Measurements from ENCODE around the gene UNC80. TPM values are rescaled to one million over a fixed set of nuclear protein-coding genes. Genes with fewer than 3 reads are reported as not detected.

Gene UNC80
- total and polyA plus RNA-seq, 2 of the 4 experiments (the other 2 are of a cell fraction) = not detected

DNA sequence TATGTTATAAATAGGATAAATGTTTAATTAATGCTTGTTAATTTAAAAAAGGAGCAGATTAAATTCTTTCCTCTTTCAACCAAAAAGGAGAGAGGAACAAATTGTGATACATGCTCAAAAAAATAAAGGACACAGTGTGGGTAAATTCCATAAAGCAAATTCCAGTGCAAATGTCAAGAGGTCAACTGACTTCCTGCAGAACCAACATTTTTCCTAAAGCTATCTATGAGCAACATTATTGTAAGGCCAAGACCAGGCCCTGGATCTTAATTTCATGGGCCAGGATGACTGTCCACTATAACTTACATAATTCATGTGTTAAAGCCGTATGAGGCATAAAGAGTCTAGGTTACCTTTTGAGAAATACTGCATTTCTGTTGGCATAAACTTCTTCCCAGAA lies 136.9 kb downstream of the UNC80 start:
- in situ Hi-C loops (cut with MboI; ENCODE audit: low sequenced_read_pairs) (no loop called here), dilution Hi-C loops (cut with HindIII; ENCODE audit: low sequenced_read_pairs, unreplicated experiment) (no loop called here), intact Hi-C loops (cut with micrococcal nuclease) (no loop called here)
- no peak overlapping the region for H3K4me3 ChIP-seq (ENCODE audit: insufficient read depth, low read depth, low read length)
- CTCF ChIA-PET = no interaction called here
- H2AK5ac ChIP-seq (ENCODE audit: low read depth, low read length) = no peak overlapping the region
- no CpG with 5 or more reads among the region's 1 CpG for WGBS, 2 experiments (ENCODE audit: extremely low coverage in 2 of 2, insufficient read length in 1 of 2)
- no peak overlapping the region for H2AFZ ChIP-seq (replicated peaks; ENCODE audit: low read length, poor library complexity)
- H3K9me1 ChIP-seq (ENCODE audit: insufficient read depth, low read length) = no peaks in the 10 kb centered on the region
- no peak overlapping the region for H2BK5ac ChIP-seq (ENCODE audit: low read depth, low read length, poor library complexity, severe bottlenecking)
- no peak overlapping the region for H2AK9ac ChIP-seq (replicated peaks; ENCODE audit: low read depth, low read length, poor library complexity)
- no peak overlapping the region for H2BK15ac ChIP-seq (ENCODE audit: low read depth, low read length)
- no peaks in the 10 kb centered on the region for H4K20me1 ChIP-seq (ENCODE audit: insufficient read depth, low read length)
- DNase-seq (no peak), ATAC-seq (ENCODE audit: low read depth) (no peak)
- no peak overlapping the region for H3K27ac ChIP-seq (ENCODE audit: insufficient read depth, low read length)
- POLR2A ChIA-PET (ENCODE audit: unreplicated experiment) = no interaction called here
- no peak overlapping the region for H4K91ac ChIP-seq (ENCODE audit: insufficient read depth, low read depth, low read length)
- H3K18ac ChIP-seq (ENCODE audit: low read depth, low read length) = no peak overlapping the region
- H4K8ac ChIP-seq (ENCODE audit: low read depth in 2 of 2, low read length in 2 of 2) = no peak overlapping the region
- no peaks in the 10 kb centered on the region for H3K27me3 ChIP-seq (ENCODE audit: control insufficient read depth, insufficient read depth, low read length)
- H3K79me1 ChIP-seq (ENCODE audit: low read depth in 1 of 2, low read length in 2 of 2) = no peaks in the 10 kb centered on the region
- no peak overlapping the region for H4K5ac ChIP-seq (ENCODE audit: low read depth, low read length)
- H3K4me2 ChIP-seq (ENCODE audit: low read depth, low read length) = no peak overlapping the region
- no peak overlapping the region for H3K4ac ChIP-seq (ENCODE audit: low read depth, low read length)
- H3K23ac ChIP-seq (ENCODE audit: low read depth, low read length) = no peak overlapping the region
- H3K4me1 ChIP-seq (ENCODE audit: control insufficient read depth, insufficient read depth, low read length) = no peaks in the 10 kb centered on the region
- no peaks in the 10 kb centered on the region for H3K9me3 ChIP-seq (ENCODE audit: control insufficient read depth, insufficient read depth, low read length)
- no peak overlapping the region for H3K56ac ChIP-seq (ENCODE audit: extremely low read depth, insufficient read depth, low read length)
- H3K36me3 ChIP-seq (ENCODE audit: control insufficient read depth, insufficient read depth, low read length) = no peaks in the 10 kb centered on the region
- no peak overlapping the region for H2BK20ac ChIP-seq (ENCODE audit: low read depth, low read length)
- H3K14ac ChIP-seq (replicated peaks; ENCODE audit: low read depth, low read length) = no peak overlapping the region
- H2BK120ac ChIP-seq (ENCODE audit: low read depth, low read length) = no peak overlapping the region
- no peak for TF ChIP-seq MXI1 (IDR thresholded peaks at IDR 0.05; ENCODE audit: borderline replicate concordance, low read depth, low read length)
- TF ChIP-seq FOS (IDR thresholded peaks at IDR 0.05; ENCODE audit: low read depth, low read length) = no peak
- no peak for TF ChIP-seq RCOR1 (IDR thresholded peaks at IDR 0.05; ENCODE audit: insufficient replicate concordance, low read length)
- TF ChIP-seq, protein P1, sequence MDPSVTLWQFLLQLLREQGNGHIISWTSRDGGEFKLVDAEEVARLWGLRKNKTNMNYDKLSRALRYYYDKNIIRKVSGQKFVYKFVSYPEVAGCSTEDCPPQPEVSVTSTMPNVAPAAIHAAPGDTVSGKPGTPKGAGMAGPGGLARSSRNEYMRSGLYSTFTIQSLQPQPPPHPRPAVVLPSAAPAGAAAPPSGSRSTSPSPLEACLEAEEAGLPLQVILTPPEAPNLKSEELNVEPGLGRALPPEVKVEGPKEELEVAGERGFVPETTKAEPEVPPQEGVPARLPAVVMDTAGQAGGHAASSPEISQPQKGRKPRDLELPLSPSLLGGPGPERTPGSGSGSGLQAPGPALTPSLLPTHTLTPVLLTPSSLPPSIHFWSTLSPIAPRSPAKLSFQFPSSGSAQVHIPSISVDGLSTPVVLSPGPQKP (IDR thresholded peaks at IDR 0.05; ENCODE audit: borderline replicate concordance, low read depth, low read length) = no peak
- no peak for TF ChIP-seq BHLHE40 (IDR thresholded peaks at IDR 0.05; ENCODE audit: low read depth, low read length)
- no peak for TF ChIP-seq CEBPB (IDR thresholded peaks at IDR 0.05; ENCODE audit: low read depth, low read length)
- no peak for TF ChIP-seq MAFK (IDR thresholded peaks at IDR 0.05; ENCODE audit: low read depth, low read length)
- TF ChIP-seq NFE2L2 (IDR thresholded peaks at IDR 0.05; ENCODE audit: low read depth, low read length) = no peak
- TF ChIP-seq, protein P2, sequence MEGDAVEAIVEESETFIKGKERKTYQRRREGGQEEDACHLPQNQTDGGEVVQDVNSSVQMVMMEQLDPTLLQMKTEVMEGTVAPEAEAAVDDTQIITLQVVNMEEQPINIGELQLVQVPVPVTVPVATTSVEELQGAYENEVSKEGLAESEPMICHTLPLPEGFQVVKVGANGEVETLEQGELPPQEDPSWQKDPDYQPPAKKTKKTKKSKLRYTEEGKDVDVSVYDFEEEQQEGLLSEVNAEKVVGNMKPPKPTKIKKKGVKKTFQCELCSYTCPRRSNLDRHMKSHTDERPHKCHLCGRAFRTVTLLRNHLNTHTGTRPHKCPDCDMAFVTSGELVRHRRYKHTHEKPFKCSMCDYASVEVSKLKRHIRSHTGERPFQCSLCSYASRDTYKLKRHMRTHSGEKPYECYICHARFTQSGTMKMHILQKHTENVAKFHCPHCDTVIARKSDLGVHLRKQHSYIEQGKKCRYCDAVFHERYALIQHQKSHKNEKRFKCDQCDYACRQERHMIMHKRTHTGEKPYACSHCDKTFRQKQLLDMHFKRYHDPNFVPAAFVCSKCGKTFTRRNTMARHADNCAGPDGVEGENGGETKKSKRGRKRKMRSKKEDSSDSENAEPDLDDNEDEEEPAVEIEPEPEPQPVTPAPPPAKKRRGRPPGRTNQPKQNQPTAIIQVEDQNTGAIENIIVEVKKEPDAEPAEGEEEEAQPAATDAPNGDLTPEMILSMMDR (conservative IDR thresholded peaks at IDR 0.05; ENCODE audit: low read depth, low read length) = no peak
- no peak for TF ChIP-seq RAD21 (IDR thresholded peaks at IDR 0.05; ENCODE audit: low read length)
- BruUV-seq (replicated peaks) = no TSS peak
- no peak overlapping the region for H3K9ac ChIP-seq (ENCODE audit: low read depth, low read length)

Data from IMR-90 (cell line).